Measurements from ENCODE around the gene SUMO2.

DNA sequence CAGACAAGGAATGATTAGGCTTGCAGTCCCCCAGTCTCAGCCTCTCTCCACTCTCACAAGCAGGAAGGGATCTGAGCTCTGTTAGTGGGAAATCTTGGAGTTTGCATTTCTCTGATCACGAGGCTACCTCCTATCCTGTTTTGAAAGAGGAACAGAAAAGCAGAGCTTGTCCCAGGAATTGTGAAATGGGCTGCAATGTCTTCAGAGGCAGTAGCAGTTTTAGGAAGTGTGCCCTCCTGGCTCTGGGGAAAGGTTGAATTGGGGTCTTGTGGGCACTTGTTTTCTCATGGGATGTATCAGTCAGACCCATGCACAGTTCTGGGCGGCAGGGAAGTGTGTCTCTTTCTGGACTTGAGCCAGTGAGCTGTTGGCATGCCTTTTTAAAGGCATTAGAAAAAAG lies 45.5 kb upstream of the SUMO2 start:
- TF ChIP-seq ZNF274 (IDR thresholded peaks at IDR 0.05; ENCODE audit: low read depth, low read length) (no peak), SUZ12 (IDR thresholded peaks at IDR 0.05; ENCODE audit: extremely low read depth, insufficient read depth, insufficient read length) (no peak)
